ENCODE results near the gene C7orf33. TPM values are rescaled to one million over a fixed set of nuclear protein-coding genes. Genes with fewer than 3 reads are reported as not detected.

Gene C7orf33
- total RNA-seq, 1 experiment from 2014 or later = not detected

DNA sequence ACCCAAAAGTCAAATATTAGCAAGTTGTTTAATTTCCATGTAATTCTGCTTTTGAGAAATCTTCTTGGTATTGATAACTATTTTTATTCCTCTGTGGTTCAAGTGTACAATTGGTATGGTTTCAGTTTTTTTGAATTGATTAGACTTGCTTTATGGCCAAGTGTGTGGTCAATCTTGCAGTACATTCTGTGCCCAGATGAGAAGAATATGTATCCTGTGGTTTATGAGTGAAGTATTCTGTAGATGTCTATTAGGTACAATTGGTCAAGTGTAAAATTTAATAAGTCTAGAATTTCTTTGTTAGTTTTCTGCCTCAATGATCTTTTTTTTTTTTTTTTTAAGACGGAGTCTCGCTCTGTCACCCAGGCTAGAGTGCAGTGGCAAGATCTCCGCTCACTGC is 36.6 kb upstream of the C7orf33 start:
- no peak overlapping the region for H3K56ac ChIP-seq (ENCODE audit: insufficient read length, low read depth, low read length)
- no peak overlapping the region for H3T11ph ChIP-seq (ENCODE audit: low read length)
- H2BK20ac ChIP-seq (ENCODE audit: low read depth, low read length, poor library complexity, severe bottlenecking) = no peak overlapping the region
- no peak for DNase-seq
- no peak overlapping the region for H4K5ac ChIP-seq (ENCODE audit: insufficient read length, low read depth, low read length)
- H3K14ac ChIP-seq (ENCODE audit: insufficient read depth, low read length) = no peak overlapping the region
- no peaks in the 10 kb centered on the region for H3K79me2 ChIP-seq (ENCODE audit: insufficient read depth, low read length)
- no peak overlapping the region for H2AK5ac ChIP-seq (ENCODE audit: insufficient read length, low read length)
- H2BK12ac ChIP-seq (ENCODE audit: insufficient read length, low read depth, low read length) = no peak overlapping the region
- no peak overlapping the region for H3K23ac ChIP-seq (ENCODE audit: insufficient read length, low read depth, low read length)
- no peak overlapping the region for H2AFZ ChIP-seq (ENCODE audit: low read length)
- H3K9ac ChIP-seq (ENCODE audit: extremely low read depth, insufficient read length, low read length) = no peak overlapping the region
- no peaks in the 10 kb centered on the region for H3K79me1 ChIP-seq (ENCODE audit: insufficient read depth, low read depth, low read length, poor library complexity, severe bottlenecking)
- no peaks in the 10 kb centered on the region for H3K23me2 ChIP-seq (ENCODE audit: insufficient read length, low read depth, low read length, poor library complexity, severe bottlenecking)
- no peak overlapping the region for H3K4me2 ChIP-seq (ENCODE audit: insufficient read depth, insufficient read length, low read length)
- peaks cover 4% of the 10 kb centered on the region; the same call in 1 of the 2 replicates for H3K27me3 Mint-ChIP-seq (ENCODE audit: low read depth)
- H4K20me1 ChIP-seq (ENCODE audit: control insufficient read depth, insufficient read depth, insufficient read length) = no peaks in the 10 kb centered on the region
- H4K91ac ChIP-seq (ENCODE audit: insufficient read length, low read depth, low read length) = no peak overlapping the region
- H3K4me3 Mint-ChIP-seq = no peak overlapping the region
- H2BK15ac ChIP-seq (ENCODE audit: low read depth, low read length) = no peak overlapping the region
- no peaks in the 10 kb centered on the region for H3K4me1 ChIP-seq (ENCODE audit: insufficient read depth, low read length)
- no peak overlapping the region for H3K18ac ChIP-seq (ENCODE audit: insufficient read length, low read depth, low read length)
- no peaks in the 10 kb centered on the region for H3K36me3 Mint-ChIP-seq (ENCODE audit: insufficient read depth in 1 of 3, low read depth in 3 of 3)
- no peaks in the 10 kb centered on the region for H3K4me1 Mint-ChIP-seq
- H4K8ac ChIP-seq (replicated peaks; ENCODE audit: insufficient read length, low read depth, low read length) = no peak overlapping the region
- no CpG with 5 or more reads among the region's 3 CpGs for WGBS (ENCODE audit: extremely low coverage, insufficient read length, low lambda C conversion rate)
- no peak overlapping the region for H2BK5ac ChIP-seq (ENCODE audit: insufficient read length, low read length)
- TF ChIP-seq, protein P1, sequence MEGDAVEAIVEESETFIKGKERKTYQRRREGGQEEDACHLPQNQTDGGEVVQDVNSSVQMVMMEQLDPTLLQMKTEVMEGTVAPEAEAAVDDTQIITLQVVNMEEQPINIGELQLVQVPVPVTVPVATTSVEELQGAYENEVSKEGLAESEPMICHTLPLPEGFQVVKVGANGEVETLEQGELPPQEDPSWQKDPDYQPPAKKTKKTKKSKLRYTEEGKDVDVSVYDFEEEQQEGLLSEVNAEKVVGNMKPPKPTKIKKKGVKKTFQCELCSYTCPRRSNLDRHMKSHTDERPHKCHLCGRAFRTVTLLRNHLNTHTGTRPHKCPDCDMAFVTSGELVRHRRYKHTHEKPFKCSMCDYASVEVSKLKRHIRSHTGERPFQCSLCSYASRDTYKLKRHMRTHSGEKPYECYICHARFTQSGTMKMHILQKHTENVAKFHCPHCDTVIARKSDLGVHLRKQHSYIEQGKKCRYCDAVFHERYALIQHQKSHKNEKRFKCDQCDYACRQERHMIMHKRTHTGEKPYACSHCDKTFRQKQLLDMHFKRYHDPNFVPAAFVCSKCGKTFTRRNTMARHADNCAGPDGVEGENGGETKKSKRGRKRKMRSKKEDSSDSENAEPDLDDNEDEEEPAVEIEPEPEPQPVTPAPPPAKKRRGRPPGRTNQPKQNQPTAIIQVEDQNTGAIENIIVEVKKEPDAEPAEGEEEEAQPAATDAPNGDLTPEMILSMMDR (conservative IDR thresholded peaks at IDR 0.05) = no peak
- H3K9me3 Mint-ChIP-seq = no peaks in the 10 kb centered on the region; a peak in 1 of 5 replicates
- no peaks in the 10 kb centered on the region for H3K9me3 ChIP-seq (ENCODE audit: control insufficient read depth, low read depth, low read length)
- H3K27ac ChIP-seq (ENCODE audit: insufficient read length, low read depth, low read length) = no peak overlapping the region
- H3K27me3 ChIP-seq (ENCODE audit: insufficient read depth, low read length) = no peaks in the 10 kb centered on the region
- no peak overlapping the region for H3K4ac ChIP-seq (ENCODE audit: low read depth, low read length)
- H3K27ac Mint-ChIP-seq = no peak overlapping the region; a peak in 1 of 7 replicates
- no peak overlapping the region for H2BK120ac ChIP-seq (ENCODE audit: low read depth, low read length, poor library complexity, severe bottlenecking)

Data from H9 (cell line).